Breast epithelium (tissue), 4 donors: ENCODE data around the gene NLRP12. TPM values are rescaled to one million over a fixed set of nuclear protein-coding genes. Genes with fewer than 3 reads are reported as not detected.

Experiments used
- DNase-seq, 2 donors: peaks; one replicate each; pipeline ENCODE4 v3.0.0-alpha.2; 2019; ENCODE audit warnings: low spot score in 2 of 2
- H3K27ac ChIP-seq, 2 donors: fragments of 200-600 bp; sonication (generic) in 1 of 2; one replicate each; pipeline ENCODE4 v1.5.1; 2016 to 2019; ENCODE audit warnings: mild to moderate bottlenecking in 1 of 2
- H3K27me3 ChIP-seq, 2 donors: fragments of 200-600 bp; sonication (generic) in 1 of 2; one replicate each; pipeline versions ENCODE4 v1.5.1 to v1.6.0; 2017 to 2019; ENCODE audit warnings: control low read depth in 1 of 2, mild to moderate bottlenecking in 1 of 2
- H3K36me3 ChIP-seq: fragments of 200-600 bp; one replicate; pipeline ENCODE4 v1.5.1; 2019
- H3K4me1 ChIP-seq, 2 donors: fragments of 200-600 bp; sonication (generic); one replicate each; pipeline ENCODE4 v1.5.1; 2016 to 2019; ENCODE audit warnings: control low read depth in 1 of 2
- H3K4me3 ChIP-seq, 3 donors: fragments of 200-600 bp; sonication (generic); 1 replicate in 2 of 3; 2 replicates in 1 of 3; pipeline ENCODE4 v1.5.1; 2016 to 2019; ENCODE audit warnings: mild to moderate bottlenecking in 3 of 3, moderate library complexity in 2 of 3
- H3K9me3 ChIP-seq, 2 donors: fragments of 200-600 bp; sonication (generic) in 1 of 2; one replicate each; pipeline ENCODE4 v1.5.1; 2016 to 2019; ENCODE audit warnings: control low read depth in 1 of 2
- CTCF ChIP-seq, 3 donors: fragments of 450-650 bp; IDR thresholded peaks; one replicate each; pipeline ENCODE4 v1.5.1; 2016 to 2017; ENCODE audit warnings: antibody characterized with exemption in 3 of 3, mild to moderate bottlenecking in 3 of 3, moderate library complexity in 3 of 3
- POLR2A ChIP-seq: fragments of 450-650 bp; IDR thresholded peaks from one replicate; pipeline ENCODE4 v1.6.1; 2016; ENCODE audit warnings: antibody characterized with exemption, mild to moderate bottlenecking, moderate library complexity
- POLR2AphosphoS5 ChIP-seq, 3 donors: sonication (generic); formaldehyde crosslinking; IDR thresholded peaks; one replicate each; pipeline ENCODE4 v1.6.1; 2017; ENCODE audit warnings: antibody characterized with exemption in 3 of 3
- intact Hi-C: fragments of 100-400 bp; cut with DNase I; formaldehyde crosslinking; loops from one replicate; pipeline ENCODE4 v1.15.1; 2023; ENCODE audit warnings: low total_unique reads
- total RNA-seq, 3 donors: library from RNA; depleted of rRNA; stranded (reverse); fragments of >200 nt; gene quantifications; one replicate each; pipeline ENCODE4 v1.1.0, GENCODE V29; 2016

Gene NLRP12
- total RNA-seq, 3 donors from 2014 or later: 0.32 to 1.2 (median 0.66) TPM

GRCh38 chr19:53868892-53869804 is 45.0 kb upstream of the NLRP12 start:
- no peaks in the 10 kb centered on the region for H3K9me3 ChIP-seq
- H3K4me1 ChIP-seq: peaks cover 0 to 9% of the 10 kb centered on the region in 2 donors

GRCh38 chr19:53868091-53868891 is 44.2 kb upstream of the NLRP12 start:
- Histone ChIP-seq H3K9me3 (no peaks in the 10 kb centered on the region), H3K36me3 (no peaks in the 10 kb centered on the region), H3K4me1 (peaks cover 0 to 9% of the 10 kb centered on the region in 2 donors), H3K4me3 (peak overlapping the region; percentile 91 to 93 (median 93)), H3K27me3 (no peaks in the 10 kb centered on the region), H3K27ac (peak overlapping the region; percentile 95 to 100)
- no peak for TF ChIP-seq POLR2AphosphoS5 (IDR thresholded peaks at IDR 0.05)
- no peak for TF ChIP-seq POLR2A
- no peak for TF ChIP-seq CTCF (IDR thresholded peaks at IDR 0.05)
- DNase-seq: peak; percentile 66 to 76
- intact Hi-C loops: no loop called here

More at GRCh38 chr19:53868892-53869804, 45.0 kb upstream of the NLRP12 start:
- Histone ChIP-seq H3K4me3 (peak overlapping the region; percentile 91 to 93 (median 93)), H3K27ac (peak overlapping the region; percentile 95 to 100), H3K36me3 (peaks cover 8% of the 10 kb centered on the region), H3K27me3 (no peaks in the 10 kb centered on the region)
- DNase-seq: peak; percentile 91 to 93
- peak; percentile 63 to 80 (median 65) for TF ChIP-seq POLR2AphosphoS5 (IDR thresholded peaks at IDR 0.05)
- TF ChIP-seq POLR2A: peak; percentile 56
- peak; percentile 56 to 72 (median 69) for TF ChIP-seq CTCF (IDR thresholded peaks at IDR 0.05)
- intact Hi-C loops: no loop called here

- peak; percentile 99 for DNase-seq
- Histone ChIP-seq H3K9me3 (no peaks in the 10 kb centered on the region), H3K36me3 (no peaks in the 10 kb centered on the region), H3K4me1 (peaks cover 0 to 9% of the 10 kb centered on the region in 2 donors), H3K27ac (peak within 1 kb of the TSS; percentile 95 to 100), H3K4me3 (peak within 1 kb of the TSS; percentile 91 to 93 (median 93)), H3K27me3 (no peaks in the 10 kb centered on the region)
- intact Hi-C loops: no loop called here
- TF ChIP-seq POLR2A: peak; percentile 67
- peak; percentile 83 to 87 (median 83) for TF ChIP-seq POLR2AphosphoS5 (IDR thresholded peaks at IDR 0.05)
- no peak for TF ChIP-seq CTCF (IDR thresholded peaks at IDR 0.05)
These were observed 43.3 kb upstream of the NLRP12 start, which contains the start of gene MYADM for GRCh38 chr19:53867225-53868090. TSS of gene MYADM (plus strand) at chr19:53867883. CDS start at chr19:53873530, 5,647 bp downstream.

- TF ChIP-seq POLR2AphosphoS5 (IDR thresholded peaks at IDR 0.05): no peak
- no peak for TF ChIP-seq CTCF (IDR thresholded peaks at IDR 0.05)
- TF ChIP-seq POLR2A: no peak
- DNase-seq: no peak
- Histone ChIP-seq H3K27me3 (no peaks in the 10 kb centered on the region), H3K27ac (peak overlapping the region; percentile 95 to 100), H3K4me1 (peaks cover 0 to 9% of the 10 kb centered on the region in 2 donors), H3K4me3 (peak overlapping the region; percentile 91 to 93 (median 93)), H3K9me3 (no peaks in the 10 kb centered on the region), H3K36me3 (no peaks in the 10 kb centered on the region)
- intact Hi-C loops: no loop called here
These were observed 42.7 kb upstream of the NLRP12 start for GRCh38 chr19:53866865-53867224.
